Activated CD4-positive, CD25-positive, alpha-beta regulatory T cell treated with anti-CD3 and anti-CD28 coated beads, Interleukin-2, amount 50 U/mL, for 16 hours (primary cell): ENCODE measurements around the gene CPA5.

Experiments used
- DNase-seq: peaks from one replicate; pipeline ENCODE4 v3.0.0-alpha.2; 2020; ENCODE audit warnings: low read depth, low spot score

CPA5 gene

GRCh38 chr7:130332259-130333053, 12.2 kb upstream of the CPA5 start:
- no peak for DNase-seq

- DNase-seq, result no peak
Measured at GRCh38 chr7:130333832-130334231, 10.8 kb upstream of the CPA5 start.

DNA sequence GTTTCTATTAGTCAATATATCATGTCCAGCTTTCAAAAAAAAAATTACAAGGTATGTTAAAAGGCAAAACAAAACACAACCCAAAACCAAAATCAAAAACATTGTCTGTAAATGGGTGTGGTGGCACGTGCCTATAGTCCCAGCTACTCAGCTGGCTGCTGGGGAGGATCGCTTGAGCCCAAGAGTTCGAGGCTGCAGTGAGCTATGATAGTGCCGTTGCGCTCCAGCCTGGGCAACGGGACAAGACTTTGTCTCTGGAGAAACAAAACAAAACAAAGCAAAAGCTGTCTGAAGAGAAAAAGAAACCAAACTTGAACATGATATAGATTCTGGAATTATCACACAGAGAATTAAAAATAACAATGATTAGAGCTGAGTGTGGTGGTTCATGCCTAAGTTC, 10.3 kb upstream of the CPA5 start:
- DNase-seq, result no peak

DNA sequence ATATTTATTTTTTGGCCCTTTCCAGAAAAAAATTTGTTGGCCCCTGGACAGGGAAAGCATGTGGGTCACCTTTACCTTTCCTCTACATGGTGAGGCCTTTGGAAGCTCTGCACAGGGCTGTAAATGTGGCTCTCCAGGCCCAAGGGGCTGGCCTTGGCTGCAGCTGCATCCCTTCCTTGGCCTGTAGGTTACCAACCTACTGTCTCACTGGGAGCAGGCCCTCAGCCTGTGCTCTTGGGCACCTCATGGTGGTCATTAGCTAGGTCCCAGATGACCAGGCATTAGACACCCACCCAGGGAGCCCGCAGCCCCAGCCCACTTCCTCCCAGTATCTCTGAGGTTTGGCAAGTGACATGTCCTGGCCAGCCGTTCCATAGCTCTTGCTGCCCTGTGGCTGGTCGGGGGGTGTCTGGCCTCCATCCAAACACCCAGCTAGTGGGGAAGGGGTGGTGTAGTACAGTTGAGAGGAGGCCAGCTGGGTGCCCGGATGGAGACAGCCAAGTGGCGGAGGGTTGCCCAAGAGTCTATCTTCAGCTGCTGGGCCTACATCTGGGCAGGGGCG, 7.1 kb upstream of the CPA5 start:
- DNase-seq, result no peak

DNA sequence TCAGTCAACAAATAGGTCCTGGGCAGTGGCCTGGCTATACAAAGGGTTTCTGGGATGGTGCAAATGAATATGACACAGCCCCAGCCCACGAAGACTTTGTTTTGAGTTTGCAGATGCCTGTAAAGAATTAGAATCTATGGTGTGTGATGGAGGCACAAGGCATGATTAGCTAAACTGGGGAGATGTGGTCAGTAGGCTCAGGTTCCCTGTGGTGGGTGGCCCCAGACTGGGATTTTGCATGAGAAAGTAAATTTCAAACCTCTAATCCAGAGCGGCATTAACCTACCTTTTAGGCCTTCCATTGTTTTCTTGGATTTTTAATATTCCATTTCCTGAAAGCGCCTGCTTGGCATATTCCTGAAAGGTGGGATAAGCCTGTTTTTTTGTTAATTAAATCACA, 6.4 kb upstream of the CPA5 start:
- no peak for DNase-seq

DNA sequence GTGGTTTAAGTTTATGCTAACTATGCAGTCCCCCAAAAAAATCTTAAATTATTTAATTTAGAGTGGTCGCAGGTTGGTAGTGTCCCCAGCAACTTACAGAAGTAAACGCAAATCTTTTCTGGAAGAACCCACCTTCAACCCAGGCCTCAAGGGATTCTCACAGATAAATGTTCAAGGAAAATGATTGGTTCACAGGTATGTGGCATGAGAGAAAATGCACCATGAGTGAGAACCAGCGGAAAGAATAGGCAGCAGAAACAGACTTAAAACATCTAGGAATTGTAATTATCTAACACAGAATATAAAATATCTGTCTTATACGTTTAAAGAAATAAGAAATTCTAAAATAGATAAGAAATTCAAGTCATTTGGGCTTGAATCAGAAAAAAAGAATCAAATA, 2.7 kb upstream of the CPA5 start:
- DNase-seq, result no peak

- no peak for DNase-seq
Measured at GRCh38 chr7:130342701-130343380, 1.8 kb upstream of the CPA5 start.

- no peak for DNase-seq
Measured at GRCh38 chr7:130345136-130345535, 520 bp downstream of the CPA5 start.

DNA sequence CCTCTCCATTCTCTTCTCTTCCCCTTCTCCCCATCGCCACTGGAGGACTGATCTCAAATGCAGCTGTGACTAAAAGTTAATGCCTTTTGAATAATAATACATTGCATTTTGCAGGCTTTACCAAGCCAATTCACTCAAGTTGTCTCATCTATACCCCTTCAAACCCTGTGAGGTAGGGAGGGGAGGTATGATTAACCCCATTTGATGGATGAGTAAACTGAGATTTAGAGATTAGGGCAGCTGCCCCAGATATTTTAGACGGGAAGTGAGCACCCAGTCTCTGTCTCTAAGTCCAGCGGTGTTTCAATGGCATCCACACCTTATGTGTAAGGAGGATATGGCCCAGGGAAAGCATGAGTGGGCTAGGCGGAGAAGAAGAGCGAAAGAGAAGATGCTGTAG, 1.1 kb downstream of the CPA5 start:
- no peak for DNase-seq

DNA sequence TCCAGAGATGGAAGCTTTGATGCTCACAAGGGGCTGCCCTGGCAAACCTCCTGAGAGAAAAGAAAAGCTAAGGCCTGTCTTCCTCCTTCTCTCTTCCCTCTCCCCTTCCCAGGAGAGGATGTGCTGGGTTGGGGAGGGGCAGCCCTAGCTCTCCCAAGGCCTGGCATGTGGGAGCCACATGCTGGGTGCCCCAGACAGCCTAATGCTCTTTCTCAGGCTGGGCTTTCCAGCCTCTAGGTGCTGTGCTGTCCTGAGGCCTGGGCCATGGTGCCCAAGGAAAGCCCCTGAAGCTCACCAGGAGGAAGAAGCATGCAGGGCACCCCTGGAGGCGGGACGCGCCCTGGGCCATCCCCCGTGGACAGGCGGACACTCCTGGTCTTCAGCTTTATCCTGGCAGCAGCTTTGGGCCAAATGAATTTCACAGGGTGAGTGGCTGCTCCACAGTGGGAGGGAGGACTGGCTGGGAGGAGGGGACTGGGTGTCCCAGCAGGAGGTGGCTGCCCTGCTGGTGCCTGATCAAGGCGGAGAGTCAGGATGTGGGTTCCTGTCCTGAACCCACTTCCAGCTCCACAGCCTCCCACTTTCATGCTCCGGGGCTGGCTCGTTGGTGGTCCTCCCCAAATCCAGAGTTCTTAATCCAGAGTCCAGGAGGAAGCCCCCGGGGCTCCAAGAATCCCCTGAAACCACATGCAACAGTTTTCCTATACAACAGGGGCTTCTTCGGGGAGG, 1.7 kb downstream of the CPA5 start:
- DNase-seq, result no peak

- no peak for DNase-seq
Measured at GRCh38 chr7:130346941-130347340, 2.3 kb downstream of the CPA5 start.

DNA sequence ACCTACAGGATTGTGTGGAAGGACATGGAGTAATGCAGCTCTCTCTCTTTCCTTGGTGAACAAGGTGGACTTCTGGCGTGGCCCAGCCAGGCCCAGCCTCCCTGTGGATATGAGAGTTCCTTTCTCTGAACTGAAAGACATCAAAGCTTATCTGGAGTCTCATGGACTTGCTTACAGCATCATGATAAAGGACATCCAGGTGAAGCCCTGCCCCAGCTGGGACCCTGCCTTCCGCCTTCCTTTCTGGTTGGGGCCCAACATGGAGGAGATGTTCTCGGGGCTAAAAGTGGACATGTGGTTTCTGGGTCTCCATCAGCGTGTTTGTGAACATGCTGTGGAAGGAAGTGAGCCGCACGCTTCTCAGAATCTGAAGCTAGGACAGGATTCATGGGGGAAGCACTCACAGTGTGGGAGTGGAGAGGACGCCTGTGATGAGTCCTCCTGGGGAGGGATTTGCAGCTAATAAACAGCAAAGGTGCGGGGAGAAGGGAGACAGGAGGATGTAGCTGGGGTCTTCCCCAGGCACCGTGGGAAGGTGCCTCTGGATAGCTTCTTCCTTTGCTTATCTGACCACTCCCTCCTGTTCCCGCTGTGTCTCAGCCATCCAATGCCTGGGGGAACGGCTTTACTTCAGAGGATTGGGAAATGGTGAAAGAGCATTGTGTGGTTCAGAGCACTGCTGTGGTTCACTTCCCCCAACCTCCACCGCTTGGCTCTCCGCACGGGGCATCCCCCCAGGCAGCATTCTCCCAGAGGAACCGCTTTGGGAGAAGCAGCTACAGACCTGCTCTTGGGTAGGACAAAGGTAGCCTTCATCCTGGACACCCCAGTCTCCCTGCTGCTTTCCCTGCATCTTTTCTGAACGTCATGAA, 5.5 kb downstream of the CPA5 start:
- DNase-seq, result no peak

- no peak for DNase-seq
Measured at GRCh38 chr7:130350945-130351790, 6.6 kb downstream of the CPA5 start.

- no peak for DNase-seq
Measured at GRCh38 chr7:130351791-130352090, 7.1 kb downstream of the CPA5 start.

DNA sequence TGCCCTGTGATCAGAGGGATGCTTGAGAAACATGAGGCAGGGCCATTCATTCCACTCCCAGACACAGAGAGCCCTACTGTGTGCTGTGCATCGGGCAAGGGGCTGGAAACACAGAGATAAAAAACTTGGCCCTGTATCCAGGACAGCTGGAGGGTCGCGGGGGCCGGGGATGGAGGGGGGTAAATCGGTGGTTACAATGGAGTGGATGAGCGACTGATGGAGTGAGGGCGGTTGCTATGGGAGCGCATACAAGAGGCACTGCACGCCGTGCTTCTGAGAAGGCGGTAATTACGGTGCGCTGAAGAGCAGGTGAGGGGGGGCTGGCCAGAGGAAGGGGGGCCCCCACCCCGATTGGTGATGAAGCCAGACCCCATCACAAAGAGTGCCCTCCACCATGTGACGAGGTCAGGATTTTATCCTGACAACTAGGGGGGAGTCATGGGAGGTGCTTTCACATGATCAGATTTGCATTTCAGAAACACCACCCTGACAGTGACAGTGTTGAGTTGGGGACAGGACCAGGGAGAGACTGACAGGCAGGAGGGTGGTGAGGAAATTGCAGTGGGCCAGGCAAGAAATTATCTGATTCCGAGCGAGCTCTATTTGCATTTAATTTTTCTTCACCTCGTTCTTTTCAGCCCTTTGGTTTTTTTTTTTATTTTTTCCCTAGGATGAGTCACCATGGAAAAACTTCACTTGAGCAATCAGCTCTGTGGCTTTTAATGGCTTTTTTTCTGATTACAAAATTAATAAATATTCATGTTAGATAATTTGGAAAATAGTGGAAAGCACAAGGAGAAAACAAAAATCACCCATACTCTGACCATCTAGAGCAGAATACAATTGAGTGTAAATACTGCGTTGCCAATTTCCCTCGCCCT, 7.8 kb downstream of the CPA5 start:
- no peak for DNase-seq

DNA sequence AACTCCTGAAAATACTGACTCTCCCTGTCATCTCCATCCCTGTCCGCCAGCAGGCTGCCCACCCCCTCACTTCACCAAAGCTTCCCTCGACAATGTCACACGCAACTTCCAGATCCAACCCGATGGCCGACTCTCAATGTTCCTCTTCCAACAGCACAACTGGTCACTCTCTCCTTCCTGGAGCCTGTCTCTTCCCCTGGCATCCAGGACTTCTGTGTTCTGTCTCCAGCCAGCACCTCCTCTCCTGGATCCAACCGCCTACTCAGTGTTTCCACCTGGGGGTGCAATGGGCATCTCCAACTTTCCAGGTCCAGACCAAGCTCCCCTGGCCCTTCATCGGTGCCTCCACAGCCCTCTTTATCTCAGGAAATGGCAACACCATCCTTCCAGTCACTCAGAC, 8.6 kb downstream of the CPA5 start:
- no peak for DNase-seq

DNA sequence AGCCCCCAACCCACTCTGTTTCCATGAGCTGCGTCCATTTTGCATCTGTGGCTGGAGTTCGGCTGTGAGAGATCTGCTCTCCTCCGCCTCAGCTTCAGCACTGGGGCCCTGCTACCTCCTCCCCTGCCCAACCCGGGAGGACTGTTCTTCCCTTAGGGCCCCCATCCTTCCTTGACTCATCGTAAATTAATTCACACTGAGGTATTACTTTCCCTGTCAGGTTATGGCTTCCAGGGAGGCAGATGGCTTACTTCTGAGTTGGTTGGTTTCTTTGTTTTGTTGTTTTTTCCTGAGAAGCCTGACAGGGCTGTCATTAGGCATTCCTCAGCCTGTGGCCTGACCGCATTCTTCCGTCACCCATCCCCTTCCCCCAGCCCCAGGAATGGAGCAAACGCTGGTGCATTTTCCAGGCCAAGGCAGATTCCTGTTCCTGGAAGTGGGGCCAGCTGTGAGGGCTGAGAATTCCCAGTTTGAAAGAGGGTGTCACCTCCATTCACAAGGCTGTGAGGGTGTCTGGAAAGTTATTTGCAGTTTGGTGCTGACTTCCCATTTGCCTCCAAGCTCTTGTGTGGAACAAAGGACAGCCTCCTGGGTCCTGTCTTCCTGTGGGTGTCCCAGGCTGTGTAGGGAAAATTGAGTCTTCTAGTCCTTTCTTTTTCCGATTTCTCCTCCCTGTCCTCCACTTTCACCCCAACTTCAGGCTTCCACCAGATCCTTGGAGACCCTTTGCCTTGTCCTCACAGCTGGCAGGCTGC, 11.7 kb downstream of the CPA5 start:
- no peak for DNase-seq

GRCh38 chr7:130356876-130357611, 12.4 kb downstream of the CPA5 start:
- DNase-seq, result no peak
